Stimulated activated naive CD8-positive, alpha-beta T cell treated with anti-CD3 and anti-CD28 coated beads, Interleukin-15, Interleukin-2, amounts not matched to agents 100 ng/mL and 50 ng/mL, for 24 hours (primary cell): ENCODE results near the gene LGALS16.
"Not testable (repeated sequence)": the region's sequence is repeated elsewhere in the genome, so short reads cannot be mapped to it uniquely, and the experiment has no call there.

Experiments
- H3K27ac Mint-ChIP-seq: one replicate; pipeline ENCODE4 v1.8.0; 2021; ENCODE audit warnings: mild to moderate bottlenecking, mixed read lengths
- H3K27me3 Mint-ChIP-seq: one replicate; pipeline ENCODE4 v1.8.0; 2021; ENCODE audit warnings: mixed read lengths
- H3K36me3 Mint-ChIP-seq: one replicate; pipeline ENCODE4 v1.8.0; 2021; ENCODE audit warnings: low read depth, mixed read lengths
- H3K4me1 Mint-ChIP-seq: one replicate; pipeline ENCODE4 v1.8.0; 2021; ENCODE audit warnings: low read depth, mixed read lengths
- H3K4me3 Mint-ChIP-seq: one replicate; pipeline ENCODE4 v1.8.0; 2021; ENCODE audit warnings: mild to moderate bottlenecking, mixed read lengths
- H3K9me3 Mint-ChIP-seq: one replicate; pipeline ENCODE4 v1.8.0; 2021; ENCODE audit warnings: mixed read lengths

LGALS16 gene

DNA sequence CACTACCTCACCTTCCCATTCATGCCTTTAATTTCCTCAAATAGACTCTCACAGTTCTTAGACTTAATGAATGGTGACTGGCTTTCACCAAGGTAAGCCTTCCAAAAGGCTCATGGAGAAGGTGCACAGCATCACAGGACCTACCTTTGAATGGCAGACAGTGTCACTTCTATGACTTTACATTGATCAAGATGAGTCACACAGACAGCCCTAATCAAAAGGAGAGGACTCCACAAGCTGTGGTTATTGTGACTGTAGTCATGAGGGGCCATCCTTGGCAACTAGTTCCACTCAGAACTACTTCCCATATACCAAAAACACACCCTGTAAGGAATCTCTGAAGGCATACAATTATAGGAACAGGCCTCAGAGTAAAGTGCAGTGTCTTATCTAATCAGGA, 5.9 kb downstream of the LGALS16 start:
- Mint-ChIP-seq H3K27me3 (peaks cover 21% of the 10 kb centered on the region), H3K4me3 (no peak overlapping the region), H3K9me3 (peaks cover 3% of the 10 kb centered on the region), H3K4me1 (no peaks in the 10 kb centered on the region), H3K27ac (no peak overlapping the region), H3K36me3 (no peaks in the 10 kb centered on the region)

- not testable (repeated sequence) for H3K36me3 Mint-ChIP-seq, H3K9me3 Mint-ChIP-seq, H3K4me1 Mint-ChIP-seq, H3K4me3 Mint-ChIP-seq, H3K27ac Mint-ChIP-seq
- peaks cover 37% of the 10 kb centered on the region for H3K27me3 Mint-ChIP-seq
Observed at GRCh38 chr19:39669860-39670259, 14.1 kb downstream of the LGALS16 start.

GRCh38 chr19:39670998-39671397, 15.3 kb downstream of the LGALS16 start:
- Mint-ChIP-seq H3K4me3 (no peak overlapping the region), H3K36me3 (no peaks in the 10 kb centered on the region), H3K4me1 (peaks cover 15% of the 10 kb centered on the region), H3K27me3 (peaks cover 35% of the 10 kb centered on the region), H3K9me3 (no peaks in the 10 kb centered on the region), H3K27ac (no peak overlapping the region)

- peaks cover 31% of the 10 kb centered on the region for H3K27me3 Mint-ChIP-seq
- H3K4me3 Mint-ChIP-seq, result no peak overlapping the region
- no peaks in the 10 kb centered on the region for H3K9me3 Mint-ChIP-seq
- no peaks in the 10 kb centered on the region for H3K36me3 Mint-ChIP-seq
- peaks cover 18% of the 10 kb centered on the region for H3K4me1 Mint-ChIP-seq
- H3K27ac Mint-ChIP-seq, result no peak overlapping the region
Observed at GRCh38 chr19:39671739-39672363, 16.1 kb downstream of the LGALS16 start.

DNA sequence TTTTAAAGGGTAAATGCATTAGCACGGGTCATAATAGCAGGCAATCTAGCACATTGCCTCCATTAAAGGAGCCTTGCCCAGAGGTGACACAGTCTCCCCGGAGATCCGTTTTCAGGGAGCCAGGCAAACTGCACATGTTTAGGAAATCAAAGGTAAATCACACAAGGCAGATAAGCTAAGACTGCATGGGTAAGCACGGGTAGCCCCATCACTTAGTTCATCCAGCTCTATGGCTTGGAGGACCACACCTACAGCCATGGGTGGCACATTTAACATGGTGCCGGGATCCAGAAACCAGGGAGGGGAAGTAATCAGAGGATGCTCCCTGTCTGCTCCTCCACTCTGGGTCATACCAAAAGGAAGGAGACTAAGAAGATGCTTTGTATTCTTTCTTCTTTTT, 16.8 kb downstream of the LGALS16 start:
- no peak overlapping the region for H3K27ac Mint-ChIP-seq
- no peak overlapping the region for H3K4me3 Mint-ChIP-seq
- H3K4me1 Mint-ChIP-seq, result peaks cover 18% of the 10 kb centered on the region

GRCh38 chr19:39673862-39674261, 18.1 kb downstream of the LGALS16 start:
- Mint-ChIP-seq H3K4me1 (peaks cover 27% of the 10 kb centered on the region), H3K27me3 (peaks cover 23% of the 10 kb centered on the region)
- H3K4me3 Mint-ChIP-seq, H3K9me3 Mint-ChIP-seq, H3K27ac Mint-ChIP-seq, H3K36me3 Mint-ChIP-seq: not testable (repeated sequence)

More for the DNA sequence above, 16.8 kb downstream of the LGALS16 start:
- Mint-ChIP-seq H3K9me3 (no peaks in the 10 kb centered on the region), H3K27me3 (peaks cover 25% of the 10 kb centered on the region), H3K36me3 (no peaks in the 10 kb centered on the region)

- Mint-ChIP-seq H3K9me3 (no peaks in the 10 kb centered on the region), H3K27ac (peak overlapping the region; percentile 32), H3K36me3 (no peaks in the 10 kb centered on the region), H3K27me3 (peaks cover 19% of the 10 kb centered on the region), H3K4me3 (no peak overlapping the region), H3K4me1 (peaks cover 40% of the 10 kb centered on the region)
Observed at GRCh38 chr19:39676004-39676403, 20.3 kb downstream of the LGALS16 start.

GRCh38 chr19:39677961-39678889, 22.5 kb downstream of the LGALS16 start:
- H3K9me3 Mint-ChIP-seq, result no peaks in the 10 kb centered on the region
- H3K27me3 Mint-ChIP-seq, result peaks cover 10% of the 10 kb centered on the region
- H3K4me3 Mint-ChIP-seq, result no peak overlapping the region
- no peak overlapping the region for H3K27ac Mint-ChIP-seq
- no peaks in the 10 kb centered on the region for H3K36me3 Mint-ChIP-seq
- peaks cover 33% of the 10 kb centered on the region for H3K4me1 Mint-ChIP-seq

DNA sequence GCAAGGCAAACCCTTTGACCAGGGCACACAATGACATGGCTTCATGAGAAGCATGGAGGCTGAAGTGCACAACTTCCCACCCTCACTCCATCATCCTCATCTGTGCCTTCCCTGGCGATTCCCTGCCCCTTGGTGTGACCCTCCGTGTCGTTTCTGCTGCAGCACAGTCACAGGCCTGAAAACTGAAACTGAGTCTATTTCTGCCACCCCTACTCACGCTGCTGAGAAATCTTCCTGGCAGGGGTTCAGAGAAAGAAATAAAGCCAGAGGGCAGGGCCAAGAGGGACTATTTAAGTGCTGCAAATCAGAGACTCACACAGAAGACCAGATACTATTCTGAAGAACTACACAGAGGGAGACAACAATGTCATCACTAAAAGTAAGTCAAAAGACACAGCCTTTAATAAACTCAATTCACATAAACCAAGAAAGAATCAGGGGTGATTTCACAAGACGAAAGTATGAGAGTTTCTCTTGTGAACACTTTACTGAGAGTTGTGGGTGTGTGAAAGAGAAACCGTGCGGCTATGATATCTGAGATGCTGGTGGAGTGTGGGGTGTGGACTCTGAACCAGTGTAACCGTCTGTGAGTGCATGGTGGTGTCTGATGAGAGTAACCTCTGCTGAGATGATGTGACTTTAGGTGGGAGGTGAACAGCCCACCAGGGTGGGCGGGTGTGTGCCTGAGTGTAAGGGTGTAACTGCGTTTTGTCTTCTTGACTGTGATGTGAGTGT, 23.5 kb downstream of the LGALS16 start:
- Mint-ChIP-seq H3K9me3 (no peaks in the 10 kb centered on the region), H3K27me3 (peaks cover 13% of the 10 kb centered on the region), H3K27ac (peak overlapping the region; percentile 20), H3K36me3 (no peaks in the 10 kb centered on the region), H3K4me1 (peaks cover 33% of the 10 kb centered on the region), H3K4me3 (peak overlapping the region; percentile 36)

- no peaks in the 10 kb centered on the region for H3K9me3 Mint-ChIP-seq
- H3K36me3 Mint-ChIP-seq, result no peaks in the 10 kb centered on the region
- H3K4me3 Mint-ChIP-seq, result peak overlapping the region; percentile 36
- H3K4me1 Mint-ChIP-seq, result peaks cover 33% of the 10 kb centered on the region
- peaks cover 14% of the 10 kb centered on the region for H3K27me3 Mint-ChIP-seq
- peak overlapping the region; percentile 20 for H3K27ac Mint-ChIP-seq
Observed at GRCh38 chr19:39679791-39680168, 24.1 kb downstream of the LGALS16 start.

- Mint-ChIP-seq H3K27me3 (peaks cover 11% of the 10 kb centered on the region), H3K4me3 (no peak overlapping the region)
Observed at GRCh38 chr19:39680593-39680992, 24.9 kb downstream of the LGALS16 start.

GRCh38 chr19:39681416-39681815, 25.7 kb downstream of the LGALS16 start:
- peaks cover 22% of the 10 kb centered on the region for H3K4me1 Mint-ChIP-seq
- no peaks in the 10 kb centered on the region for H3K36me3 Mint-ChIP-seq
- H3K27me3 Mint-ChIP-seq, result peaks cover 13% of the 10 kb centered on the region
- H3K27ac Mint-ChIP-seq, result no peak overlapping the region
- H3K9me3 Mint-ChIP-seq, result no peaks in the 10 kb centered on the region
- no peak overlapping the region for H3K4me3 Mint-ChIP-seq

More at GRCh38 chr19:39680593-39680992, 24.9 kb downstream of the LGALS16 start:
- Mint-ChIP-seq H3K36me3 (no peaks in the 10 kb centered on the region), H3K9me3 (no peaks in the 10 kb centered on the region), H3K27ac (no peak overlapping the region), H3K4me1 (peaks cover 29% of the 10 kb centered on the region)

GRCh38 chr19:39684267-39684666, 28.6 kb downstream of the LGALS16 start:
- H3K4me1 Mint-ChIP-seq, result peaks cover 10% of the 10 kb centered on the region
- H3K36me3 Mint-ChIP-seq, result no peaks in the 10 kb centered on the region
- H3K27ac Mint-ChIP-seq, result no peak overlapping the region
- H3K4me3 Mint-ChIP-seq, result no peak overlapping the region
- H3K9me3 Mint-ChIP-seq, result no peaks in the 10 kb centered on the region
- peaks cover 20% of the 10 kb centered on the region for H3K27me3 Mint-ChIP-seq

- H3K36me3 Mint-ChIP-seq, result no peaks in the 10 kb centered on the region
- no peak overlapping the region for H3K4me3 Mint-ChIP-seq
Observed at GRCh38 chr19:39686739-39687138, 31.0 kb downstream of the LGALS16 start.

DNA sequence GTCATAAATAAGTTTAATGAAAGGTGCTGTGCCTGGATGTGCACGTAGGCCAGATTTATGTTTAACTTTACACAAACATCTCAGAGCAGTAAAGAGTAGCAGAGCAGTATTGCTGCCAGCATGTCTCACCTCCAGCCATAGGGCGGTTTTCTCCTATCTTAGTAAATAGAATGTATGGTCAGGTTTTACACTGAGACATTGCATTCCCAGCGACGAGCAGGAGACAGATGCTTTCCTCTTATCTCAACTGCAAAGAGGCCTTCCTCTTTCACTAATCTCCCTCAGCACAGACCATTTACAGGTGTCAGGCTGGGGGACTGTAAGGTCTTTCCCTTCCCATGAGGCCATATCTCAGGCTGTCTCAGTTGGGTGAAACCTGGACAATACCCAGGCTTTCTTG, 32.9 kb downstream of the LGALS16 start:
- not testable (repeated sequence) for H3K36me3 Mint-ChIP-seq, H3K9me3 Mint-ChIP-seq, H3K4me1 Mint-ChIP-seq, H3K27ac Mint-ChIP-seq, H3K4me3 Mint-ChIP-seq
- peaks cover 39% of the 10 kb centered on the region for H3K27me3 Mint-ChIP-seq

More at GRCh38 chr19:39686739-39687138, 31.0 kb downstream of the LGALS16 start:
- Mint-ChIP-seq H3K27ac (no peak overlapping the region), H3K4me1 (no peaks in the 10 kb centered on the region), H3K27me3 (peaks cover 28% of the 10 kb centered on the region), H3K9me3 (no peaks in the 10 kb centered on the region)
